HL-60 (cell line): ENCODE measurements around the gene AVEN.

Experiments
- DNase-seq, 2 experiments: peaks; one replicate each; pipeline ENCODE4 v3.0.0-alpha.2; 2010 to 2020; ENCODE audit warnings: low read depth in 1 of 2, low spot score in 1 of 2
- H3K27ac ChIP-seq: fragments of 250-450 bp; sonication (Bioruptor Pico); replicated peaks from 2 replicates; pipeline ENCODE4 v1.5.1; 2020; ENCODE audit warnings: mild to moderate bottlenecking, moderate library complexity
- H3K27me3 ChIP-seq: fragments of 250-450 bp; sonication (Bioruptor Pico); 2 replicates; pipeline ENCODE4 v1.5.1; 2021; ENCODE audit warnings: mild to moderate bottlenecking, moderate library complexity; ENCODE audit not compliant: insufficient read depth, poor library complexity, severe bottlenecking
- H3K4me3 ChIP-seq: replicated peaks from 2 replicates; pipeline ENCODE4 v1.5.1; 2011; ENCODE audit warnings: mild to moderate bottlenecking, control low read depth, low read length; ENCODE audit not compliant: insufficient read depth
- GABPA ChIP-seq: IDR thresholded peaks from 2 replicates; pipeline ENCODE4 v1.6.1; 2012; ENCODE audit warnings: low read depth
- POLR2AphosphoS5 ChIP-seq: IDR thresholded peaks from 2 replicates; pipeline ENCODE4 v1.6.1; 2012; ENCODE audit warnings: low read depth
- REST ChIP-seq: IDR thresholded peaks from 2 replicates; pipeline ENCODE4 v1.6.1; 2012; ENCODE audit warnings: low read depth; ENCODE audit not compliant: insufficient replicate concordance
- SPI1 ChIP-seq: IDR thresholded peaks from 2 replicates; pipeline ENCODE4 v1.6.1; 2012; ENCODE audit warnings: low read depth, mild to moderate bottlenecking, borderline replicate concordance
- TF ChIP-seq, protein P1 (sequence below): IDR thresholded peaks from one replicate; pipeline ENCODE4 v1.5.1; 2011; ENCODE audit warnings: low read length, control low read depth, inconsistent platforms; ENCODE audit not compliant: insufficient read depth

Gene AVEN

GRCh38 chr15:33872416-33873106 is 166.4 kb downstream of the AVEN start:
- no peaks in the 10 kb centered on the region for H3K27me3 ChIP-seq
- no peak for DNase-seq
- no peak overlapping the region for H3K4me3 ChIP-seq
- H3K27ac ChIP-seq = no peak overlapping the region
- TF ChIP-seq, protein P1, sequence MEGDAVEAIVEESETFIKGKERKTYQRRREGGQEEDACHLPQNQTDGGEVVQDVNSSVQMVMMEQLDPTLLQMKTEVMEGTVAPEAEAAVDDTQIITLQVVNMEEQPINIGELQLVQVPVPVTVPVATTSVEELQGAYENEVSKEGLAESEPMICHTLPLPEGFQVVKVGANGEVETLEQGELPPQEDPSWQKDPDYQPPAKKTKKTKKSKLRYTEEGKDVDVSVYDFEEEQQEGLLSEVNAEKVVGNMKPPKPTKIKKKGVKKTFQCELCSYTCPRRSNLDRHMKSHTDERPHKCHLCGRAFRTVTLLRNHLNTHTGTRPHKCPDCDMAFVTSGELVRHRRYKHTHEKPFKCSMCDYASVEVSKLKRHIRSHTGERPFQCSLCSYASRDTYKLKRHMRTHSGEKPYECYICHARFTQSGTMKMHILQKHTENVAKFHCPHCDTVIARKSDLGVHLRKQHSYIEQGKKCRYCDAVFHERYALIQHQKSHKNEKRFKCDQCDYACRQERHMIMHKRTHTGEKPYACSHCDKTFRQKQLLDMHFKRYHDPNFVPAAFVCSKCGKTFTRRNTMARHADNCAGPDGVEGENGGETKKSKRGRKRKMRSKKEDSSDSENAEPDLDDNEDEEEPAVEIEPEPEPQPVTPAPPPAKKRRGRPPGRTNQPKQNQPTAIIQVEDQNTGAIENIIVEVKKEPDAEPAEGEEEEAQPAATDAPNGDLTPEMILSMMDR = no peak

GRCh38 chr15:33871980-33872379 is 167.0 kb downstream of the AVEN start:
- no peak for DNase-seq
- no peak overlapping the region for H3K4me3 ChIP-seq
- TF ChIP-seq REST = no peak
- no peak for TF ChIP-seq POLR2AphosphoS5
- TF ChIP-seq, protein P1 = no peak
- no peak for TF ChIP-seq GABPA
- no peak for TF ChIP-seq SPI1
- no peak overlapping the region for H3K27ac ChIP-seq
- no peaks in the 10 kb centered on the region for H3K27me3 ChIP-seq

- H3K27ac ChIP-seq = no peak overlapping the region
- DNase-seq = no peak
- TF ChIP-seq GABPA (no peak), REST (no peak)
- no peak overlapping the region for H3K4me3 ChIP-seq
- no peaks in the 10 kb centered on the region for H3K27me3 ChIP-seq
Measured at GRCh38 chr15:33866101-33866737, 172.8 kb downstream of the AVEN start.

- Histone ChIP-seq H3K27me3 (no peaks in the 10 kb centered on the region), H3K4me3 (no peak overlapping the region), H3K27ac (no peak overlapping the region)
- TF ChIP-seq GABPA (no peak), REST (no peak), SPI1 (no peak), POLR2AphosphoS5 (no peak)
- TF ChIP-seq, protein P1 = no peak
- DNase-seq = no peak
Measured at GRCh38 chr15:33865416-33865815, 173.6 kb downstream of the AVEN start.
